HepG2 (cell line): Measurements from ENCODE around the gene MRPL34. TPM values are rescaled to one million over a fixed set of nuclear protein-coding genes. Genes with fewer than 3 reads are reported as not detected.

ENCODE experiments used
- ATAC-seq: fragments of 200-7000 bp; cut with Tn5 transposase; 3 replicates; pipeline ENCODE4 v1.9.1; 2020; ENCODE audit warnings: mild to moderate bottlenecking, moderate library complexity
- BruUV-seq: library from RNA; stranded (reverse); fragments of 400-500 nt; replicated peaks from 2 replicates; lab custom pipeline; 2021; lab: Mats Ljungman, UMichigan
- CTCF ChIA-PET: fragments of 300-600 bp; formaldehyde crosslinking; extraction: SDS; loops from one replicate; lab custom pipeline; 2021; ENCODE audit warnings: low total read pairs, inconsistent platforms, low intra/inter-chr PET ratio; lab: Yijun Ruan, JAX
- POLR2A ChIA-PET: fragments of 350-600 bp; sonication (Branson Sonifier 250); formaldehyde crosslinking; loops from one replicate; lab custom pipeline; 2020; ENCODE audit warnings: antibody characterized with exemption, inconsistent platforms; lab: Yijun Ruan, JAX
- DNase-seq: peaks from one replicate; pipeline ENCODE4 v3.0.0-alpha.2; 2015; ENCODE audit warnings: low spot score
- FAIRE-seq: peaks from 3 replicates; lab custom pipeline; 2011; peaks lifted over from hg19 to GRCh38; lab: Jason Lieb, UNC
- H2AFZ ChIP-seq: one replicate; pipeline ENCODE4 v1.6.1; 2011; ENCODE audit warnings: low read length, inconsistent platforms
- H3K27ac ChIP-seq: fragments of 300-600 bp; 3 replicates; pipeline ENCODE4 v1.8.0; 2011; ENCODE audit warnings: mixed run types, mild to moderate bottlenecking, mixed read lengths, low read length, inconsistent platforms; ENCODE audit not compliant: insufficient read depth; ENCODE audit errors: extremely low read length
- H3K27me3 ChIP-seq, 2 experiments: fragments of 200-600 bp in 1 of 2; 2 replicates in 1 of 2; 3 replicates in 1 of 2; pipeline versions ENCODE4 v1.6.0 to v1.8.0; 2011; ENCODE audit warnings: low read length in 2 of 2, mild to moderate bottlenecking in 2 of 2, moderate library complexity in 2 of 2, inconsistent platforms in 1 of 2; ENCODE audit not compliant: insufficient read depth in 2 of 2, control insufficient read depth in 1 of 2
- H3K36me3 ChIP-seq, 2 experiments: fragments of 200-600 bp in 1 of 2; replicated peaks in 1 of 2; 2 replicates in 1 of 2; 3 replicates in 1 of 2; pipeline versions ENCODE4 v1.5.1 to v1.8.0; 2011; ENCODE audit warnings: low read length in 2 of 2, inconsistent platforms in 1 of 2; ENCODE audit not compliant: insufficient read depth in 2 of 2, control insufficient read depth in 1 of 2
- H3K4me1 ChIP-seq: 2 replicates; pipeline ENCODE4 v1.5.1; 2012; ENCODE audit warnings: low read length, inconsistent platforms; ENCODE audit not compliant: insufficient read depth
- H3K4me2 ChIP-seq: 2 replicates; pipeline ENCODE4 v1.6.0; 2011; ENCODE audit warnings: low read depth, low read length, inconsistent platforms
- H3K4me3 ChIP-seq, 3 experiments: fragments of 200-600 bp in 1 of 3; sonication (generic), shearing (Covaris generic) in 1 of 3; replicated peaks in 1 of 3; 2 replicates each; pipeline ENCODE4 v1.5.1; 2011 to 2016; ENCODE audit warnings: low read length in 3 of 3, inconsistent platforms in 2 of 3, low read depth in 2 of 3, mild to moderate bottlenecking in 2 of 3, control low read depth in 1 of 3, mixed read lengths in 1 of 3; ENCODE audit not compliant: insufficient read depth in 1 of 3
- H3K79me2 ChIP-seq: one replicate; pipeline ENCODE4 v1.6.1; 2011; ENCODE audit warnings: low read length, inconsistent platforms; ENCODE audit not compliant: insufficient read depth
- H3K9ac ChIP-seq: 2 replicates; pipeline ENCODE4 v1.6.0; 2011; ENCODE audit warnings: mild to moderate bottlenecking, low read depth, low read length, inconsistent platforms; ENCODE audit not compliant: insufficient read depth
- H3K9me3 ChIP-seq: 2 replicates; pipeline ENCODE4 v1.5.1; 2012; ENCODE audit warnings: mild to moderate bottlenecking, low read length
- H4K20me1 ChIP-seq: 2 replicates; pipeline ENCODE4 v1.6.0; 2011; ENCODE audit warnings: inconsistent platforms, mild to moderate bottlenecking, low read length, moderate library complexity; ENCODE audit not compliant: insufficient read depth
- FLYWCH1 ChIP-seq: sonication (generic); formaldehyde crosslinking; IDR thresholded peaks from 2 replicates; pipeline ENCODE4 v1.8.1; 2023; ENCODE audit warnings: mild to moderate bottlenecking, missing genetic modification reagents
- HNF4A ChIP-seq: sonication (generic); formaldehyde crosslinking; IDR thresholded peaks from 2 replicates; pipeline ENCODE4 v1.4.0; 2020; ENCODE audit warnings: missing genetic modification reagents
- KLF9 ChIP-seq: IDR thresholded peaks from 2 replicates; pipeline ENCODE4 v1.6.1; 2016; ENCODE audit warnings: low read depth
- MAZ ChIP-seq, 2 experiments: sonication (generic) in 1 of 2; formaldehyde crosslinking in 1 of 2; IDR thresholded peaks; 2 replicates each; pipeline versions ENCODE4 v1.5.0 to v1.6.1; 2012 to 2020; ENCODE audit warnings: low read depth in 2 of 2, mild to moderate bottlenecking in 2 of 2, borderline replicate concordance in 1 of 2, improper control_type of control experiment in 1 of 2, low read length in 1 of 2, missing genetic modification reagents in 1 of 2, moderate library complexity in 1 of 2
- WGBS: methylation state at CpG from one replicate; pipeline ENCODE4 v1.1.6; 2017; ENCODE audit warnings: low lambda C conversion rate; 5-methylcytosine and 5-hydroxymethylcytosine counted together
- in situ Hi-C: cut with HindIII; loops from 2 replicates; pipeline ENCODE4 v1.10.0; 2017; ENCODE audit warnings: low pct_unique_long_range_greater_than_20kb; ENCODE audit not compliant: extremely low pct_ligation_motif_present
- intact Hi-C: fragments of 100-400 bp; cut with micrococcal nuclease; formaldehyde crosslinking; loops from one replicate; pipeline ENCODE4 v1.10.0; 2022; ENCODE audit not compliant: unreplicated experiment
- polyA plus RNA-seq, 8 experiments: library from polyadenylated mRNA; depleted of rRNA in 3 of 8; stranded (reverse) in 7 of 8; unstranded in 1 of 8; fragments of >200 nt; fragmentation: Illumina TruSeq in 4 of 8; extraction: Trizol in 4 of 8; gene quantifications; 2 replicates each; pipeline versions ENCODE4 v1.2.1 to v1.2.3, GENCODE V29; 2011 to 2016; ENCODE audit warnings: low read depth in 4 of 8, missing spikeins in 1 of 8, mixed read lengths in 1 of 8; ENCODE audit not compliant: insufficient read depth in 1 of 8
- total RNA-seq, 5 experiments: library from RNA; depleted of rRNA; stranded (reverse); fragments of >200 nt; fragmentation: Illumina TruSeq; extraction: Trizol; gene quantifications; 2 replicates each; pipeline ENCODE4 v1.2.3, GENCODE V29; 2016; ENCODE audit warnings: low read depth in 1 of 5
- TF ChIP-seq, protein P1 (sequence below): sonication (generic); formaldehyde crosslinking; IDR thresholded peaks from 2 replicates; pipeline ENCODE4 v1.4.0; 2020; ENCODE audit warnings: missing genetic modification reagents
- TF ChIP-seq, protein P2 (sequence below): IDR thresholded peaks from 2 replicates; pipeline ENCODE4 v1.6.1; 2016; ENCODE audit warnings: mild to moderate bottlenecking
- TF ChIP-seq, protein P3 (sequence below): sonication (generic); formaldehyde crosslinking; IDR thresholded peaks from 2 replicates; pipeline ENCODE4 v1.8.0; 2022; ENCODE audit warnings: mild to moderate bottlenecking, missing genetic modification reagents, borderline replicate concordance

Gene MRPL34
- total and polyA plus RNA-seq, 2 of the 13 experiments (the other 11 are each of a cell fraction or from before 2014, with no cell fraction given) = 74.0 to 77.3 TPM

DNA sequence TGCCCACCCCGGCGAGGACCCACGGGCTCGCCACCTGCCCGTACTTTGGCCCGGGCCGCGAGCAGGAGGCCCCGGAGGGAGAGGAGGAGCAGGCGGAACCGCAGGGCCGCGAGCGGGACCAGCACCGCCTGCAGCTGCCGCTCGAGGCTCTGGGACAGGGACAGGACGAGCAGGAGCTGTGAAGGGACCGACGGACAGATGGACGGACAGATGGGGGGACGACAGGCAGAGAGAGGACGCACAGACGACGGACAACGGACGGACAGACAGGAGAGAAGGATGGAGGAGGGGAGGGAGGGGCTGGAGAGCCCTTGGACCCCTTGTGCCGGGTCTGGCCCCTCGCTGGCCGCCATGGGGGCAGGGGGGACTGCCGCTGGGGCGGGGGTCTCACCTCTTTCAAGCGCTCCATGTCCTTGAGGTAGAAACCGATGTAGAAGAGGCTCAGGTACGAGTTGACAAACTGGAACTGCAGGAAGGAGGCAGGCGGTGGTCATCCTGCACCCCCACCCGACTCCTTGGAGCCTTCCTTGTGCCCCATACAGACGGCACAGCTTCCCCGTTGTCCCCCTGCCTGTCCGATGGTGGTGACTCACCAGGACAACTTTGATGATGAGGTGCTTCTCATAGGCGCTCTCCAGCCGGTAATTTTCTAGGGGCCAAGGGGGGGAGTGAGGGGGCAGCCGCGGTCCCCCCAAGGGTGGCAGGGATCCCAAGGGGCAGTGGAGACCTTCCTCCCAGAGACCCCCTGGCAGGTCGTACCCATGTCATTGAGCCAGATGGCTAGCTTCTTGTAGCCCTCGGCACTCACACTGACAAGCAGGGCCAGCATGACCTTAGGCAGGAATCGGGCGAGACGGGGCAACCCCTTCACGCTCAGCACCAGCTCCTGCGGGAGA lies 23.9 kb downstream of the MRPL34 start:
- Histone ChIP-seq H3K4me3 (no peak overlapping the region), H4K20me1 (no peaks in the 10 kb centered on the region), H3K27me3 (no peaks in the 10 kb centered on the region), H3K79me2 (no peaks in the 10 kb centered on the region), H3K4me1 (peaks cover 26% of the 10 kb centered on the region), H3K27ac (no peak overlapping the region), H2AFZ (no peak overlapping the region), H3K9me3 (no peaks in the 10 kb centered on the region), H3K9ac (no peak overlapping the region), H3K4me2 (no peak overlapping the region), H3K36me3 (no peaks in the 10 kb centered on the region)
- ATAC-seq (no peak), FAIRE-seq (no peak), DNase-seq (no peak)
- in situ Hi-C loops (no loop called here), intact Hi-C loops (no loop called here)
- TF ChIP-seq HNF4A (CRISPR knock-in tag) = no peak
- TF ChIP-seq, protein P1, sequence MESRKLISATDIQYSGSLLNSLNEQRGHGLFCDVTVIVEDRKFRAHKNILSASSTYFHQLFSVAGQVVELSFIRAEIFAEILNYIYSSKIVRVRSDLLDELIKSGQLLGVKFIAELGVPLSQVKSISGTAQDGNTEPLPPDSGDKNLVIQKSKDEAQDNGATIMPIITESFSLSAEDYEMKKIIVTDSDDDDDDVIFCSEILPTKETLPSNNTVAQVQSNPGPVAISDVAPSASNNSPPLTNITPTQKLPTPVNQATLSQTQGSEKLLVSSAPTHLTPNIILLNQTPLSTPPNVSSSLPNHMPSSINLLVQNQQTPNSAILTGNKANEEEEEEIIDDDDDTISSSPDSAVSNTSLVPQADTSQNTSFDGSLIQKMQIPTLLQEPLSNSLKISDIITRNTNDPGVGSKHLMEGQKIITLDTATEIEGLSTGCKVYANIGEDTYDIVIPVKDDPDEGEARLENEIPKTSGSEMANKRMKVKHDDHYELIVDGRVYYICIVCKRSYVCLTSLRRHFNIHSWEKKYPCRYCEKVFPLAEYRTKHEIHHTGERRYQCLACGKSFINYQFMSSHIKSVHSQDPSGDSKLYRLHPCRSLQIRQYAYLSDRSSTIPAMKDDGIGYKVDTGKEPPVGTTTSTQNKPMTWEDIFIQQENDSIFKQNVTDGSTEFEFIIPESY (CRISPR knock-in tag) = peak; percentile 61; the same call in 1 of the 2 replicates
- TF ChIP-seq, protein P2, sequence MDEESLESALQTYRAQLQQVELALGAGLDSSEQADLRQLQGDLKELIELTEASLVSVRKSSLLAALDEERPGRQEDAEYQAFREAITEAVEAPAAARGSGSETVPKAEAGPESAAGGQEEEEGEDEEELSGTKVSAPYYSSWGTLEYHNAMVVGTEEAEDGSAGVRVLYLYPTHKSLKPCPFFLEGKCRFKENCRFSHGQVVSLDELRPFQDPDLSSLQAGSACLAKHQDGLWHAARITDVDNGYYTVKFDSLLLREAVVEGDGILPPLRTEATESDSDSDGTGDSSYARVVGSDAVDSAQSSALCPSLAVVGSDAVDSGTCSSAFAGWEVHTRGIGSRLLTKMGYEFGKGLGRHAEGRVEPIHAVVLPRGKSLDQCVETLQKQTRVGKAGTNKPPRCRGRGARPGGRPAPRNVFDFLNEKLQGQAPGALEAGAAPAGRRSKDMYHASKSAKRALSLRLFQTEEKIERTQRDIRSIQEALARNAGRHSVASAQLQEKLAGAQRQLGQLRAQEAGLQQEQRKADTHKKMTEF (CRISPR knock-in tag) = no peak
- TF ChIP-seq MAZ (IDR thresholded peaks at IDR 0.05; ENCODE audit: borderline replicate concordance, low read depth, low read length) = no peak
- TF ChIP-seq MAZ (CRISPR knock-in tag; IDR thresholded peaks at IDR 0.05; ENCODE audit: low read depth) = no peak
- no peak for TF ChIP-seq KLF9 (CRISPR knock-in tag)
- no peak for TF ChIP-seq FLYWCH1 (CRISPR knock-in tag)
- TF ChIP-seq, protein P3, sequence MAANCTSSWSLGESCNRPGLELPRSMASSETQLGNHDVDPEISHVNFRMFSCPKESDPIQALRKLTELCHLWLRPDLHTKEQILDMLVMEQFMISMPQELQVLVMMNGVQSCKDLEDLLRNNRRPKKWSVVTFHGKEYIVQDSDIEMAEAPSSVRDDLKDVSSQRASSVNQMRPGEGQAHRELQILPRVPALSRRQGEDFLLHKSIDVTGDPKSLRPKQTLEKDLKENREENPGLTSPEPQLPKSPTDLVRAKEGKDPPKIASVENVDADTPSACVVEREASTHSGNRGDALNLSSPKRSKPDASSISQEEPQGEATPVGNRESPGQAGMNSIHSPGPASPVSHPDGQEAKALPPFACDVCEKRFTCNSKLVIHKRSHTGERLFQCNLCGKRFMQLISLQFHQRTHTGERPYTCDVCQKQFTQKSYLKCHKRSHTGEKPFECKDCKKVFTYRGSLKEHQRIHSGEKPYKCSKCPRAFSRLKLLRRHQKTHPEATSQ = no peak
- POLR2A ChIA-PET = no interaction called here
- no TSS peak for BruUV-seq
- CTCF ChIA-PET = no interaction called here
- 96% methylated on average over 40 of the region's 51 CpGs for WGBS
